AG10803 (cell line): ENCODE measurements around the gene PSMD8.

Experiments used
- DNase-seq: peaks from one replicate; pipeline ENCODE4 v3.0.0; 2010; ENCODE audit warnings: low read depth
- H3K4me3 ChIP-seq: 2 replicates; pipeline ENCODE4 v1.5.1; 2011; ENCODE audit warnings: mild to moderate bottlenecking, low read length, control low read depth
- CTCF ChIP-seq: conservative IDR thresholded peaks from 2 replicates; pipeline ENCODE4 v1.5.1; 2011; ENCODE audit warnings: mild to moderate bottlenecking, low read length, control low read depth, inconsistent platforms

The PSMD8 gene

GRCh38 chr19:38430931-38431330 lies 56.6 kb downstream of the PSMD8 start:
- no peak for DNase-seq
- no peak overlapping the region for H3K4me3 ChIP-seq
- no peak for TF ChIP-seq CTCF

- no peak for TF ChIP-seq CTCF
- H3K4me3 ChIP-seq: no peak within 1 kb of the TSS
- no peak for DNase-seq
Measured at GRCh38 chr19:38433268-38433733, 58.9 kb downstream of the PSMD8 start, which contains the start of gene RYR1. Gene RYR1, plus strand, starts transcription at chr19:38433691. Its CDS starts 139 bp downstream, at chr19:38433830.
